Stimulated activated CD4-positive, alpha-beta T cell treated with anti-CD3 and anti-CD28 coated beads, TNF-alpha, amount 100 ng/mL, for 1 hour (primary cell): ENCODE measurements around the gene GFM1.

Experiments used
- DNase-seq, 3 donors: peaks; one replicate each; pipeline ENCODE4 v3.0.0-alpha.2; 2020; ENCODE audit warnings: low read depth in 3 of 3, low spot score in 1 of 3

Gene GFM1

DNA sequence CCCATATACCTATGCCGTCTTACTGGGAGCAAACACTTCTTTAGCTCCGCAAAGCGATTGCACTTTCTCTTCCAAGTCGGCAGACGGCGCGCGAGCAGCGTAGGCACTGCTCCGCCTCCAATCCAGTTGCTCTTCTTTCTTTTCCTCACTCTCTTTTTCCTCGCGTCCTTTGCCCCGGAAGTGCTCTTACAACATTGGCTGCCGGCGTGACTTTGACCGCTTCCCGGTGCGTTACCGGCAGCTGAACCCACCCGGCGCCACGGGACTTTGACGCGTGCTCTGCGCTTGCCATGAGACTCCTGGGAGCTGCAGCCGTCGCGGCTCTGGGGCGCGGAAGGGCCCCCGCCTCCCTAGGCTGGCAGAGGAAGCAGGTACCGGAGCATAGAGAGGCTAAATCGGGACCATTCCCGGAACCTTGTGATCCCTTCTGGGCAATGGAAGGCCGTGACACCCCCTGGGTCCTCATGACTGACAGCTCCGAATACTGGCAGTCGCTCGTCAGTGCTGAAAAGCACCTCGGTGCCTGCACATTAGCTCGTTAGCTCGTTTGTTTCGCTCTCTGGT, at the start of gene GFM1:
GFM1 (plus strand) TSS at position 183 of the 564 bp plus-strand sequence; CDS start at position 291, 108 bp downstream.
- peak; percentile 71 to 75 (median 73) for DNase-seq

- DNase-seq: no peak
Measured at GRCh38 chr3:158600787-158601186, 43.5 kb upstream of the GFM1 start.

- DNase-seq: no peak
Measured at GRCh38 chr3:158602227-158602626, 42.1 kb upstream of the GFM1 start.

DNA sequence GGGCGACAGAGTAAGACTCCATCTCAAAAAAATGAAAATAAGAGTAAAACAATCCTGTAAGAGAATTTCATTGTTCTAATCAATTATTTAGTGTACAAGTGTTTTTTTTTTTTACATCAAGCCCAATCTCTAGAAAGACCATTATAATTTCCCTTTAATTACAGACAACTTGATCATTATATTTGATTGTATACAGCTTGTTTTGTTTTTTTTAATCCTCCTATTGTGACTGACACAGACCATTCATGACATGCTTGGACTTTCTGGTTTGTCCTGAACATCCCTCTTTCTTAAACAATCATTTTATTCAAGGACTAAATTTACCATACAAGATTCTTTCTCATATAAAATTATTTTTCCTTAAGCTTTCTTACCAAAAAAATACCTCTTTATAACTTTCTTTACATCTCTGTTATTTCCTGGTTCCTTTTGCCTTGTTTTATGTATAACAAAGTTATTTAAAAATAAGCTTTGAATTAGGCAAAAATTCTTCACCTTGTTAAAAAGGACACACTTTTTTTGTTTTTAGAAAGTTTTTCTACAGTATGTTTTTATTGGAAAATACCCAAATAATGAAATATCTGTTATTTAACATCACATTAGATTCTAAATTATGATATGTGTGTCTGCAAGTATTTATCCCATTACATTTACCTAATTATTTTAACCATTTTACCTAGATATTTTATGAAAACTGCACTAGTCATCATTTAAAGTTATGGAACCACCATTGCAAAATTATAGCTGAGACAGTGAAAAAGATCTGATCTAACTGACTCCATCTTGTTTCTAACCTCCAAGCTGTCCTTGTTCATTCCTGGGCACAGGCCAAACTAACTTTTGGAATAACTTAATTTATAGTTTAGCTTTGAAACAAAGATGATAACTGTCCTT, 26.1 kb upstream of the GFM1 start:
- no peak for DNase-seq

GRCh38 chr3:158625881-158626280, 18.4 kb upstream of the GFM1 start:
- no peak for DNase-seq

- DNase-seq: no peak
Measured at GRCh38 chr3:158631981-158632380, 12.3 kb upstream of the GFM1 start.

DNA sequence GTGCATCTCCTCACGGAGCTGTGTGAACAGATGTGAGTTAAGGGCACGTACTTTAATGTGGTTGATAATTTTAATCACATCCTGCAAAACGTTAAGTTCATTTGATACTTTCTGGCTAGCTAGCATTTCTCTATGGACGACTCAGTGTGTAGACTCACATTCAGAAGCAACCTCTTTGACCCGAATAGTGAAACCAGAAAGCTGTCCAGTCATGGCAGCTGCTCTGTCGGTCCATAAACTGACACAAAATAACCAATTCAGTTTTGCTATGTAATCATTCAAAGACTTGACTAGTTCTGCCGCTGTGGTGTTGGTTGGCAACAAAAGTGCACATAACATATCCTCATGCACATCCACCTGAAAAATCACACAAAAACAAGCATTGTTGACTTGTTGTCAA, 3.7 kb upstream of the GFM1 start:
- DNase-seq: no peak

DNA sequence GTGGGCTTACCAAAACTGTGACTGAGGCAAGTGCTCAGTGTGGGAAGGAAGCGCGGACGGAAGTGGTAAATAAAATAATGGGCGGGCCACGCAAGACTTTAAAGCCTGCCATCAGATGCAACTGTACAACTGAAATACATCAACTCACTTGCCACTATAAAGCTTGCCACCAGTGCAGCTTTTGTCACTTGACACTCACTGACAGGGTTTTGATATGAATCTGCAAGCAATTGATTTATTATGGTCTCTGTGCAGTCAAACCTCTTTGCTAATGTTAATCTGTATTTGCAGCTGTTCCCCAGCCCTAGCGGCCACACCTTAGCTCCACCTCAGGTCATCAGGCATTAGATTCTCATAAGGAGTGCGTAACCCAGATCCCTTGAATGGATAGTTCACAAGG, 2.3 kb upstream of the GFM1 start:
- DNase-seq: no peak

DNA sequence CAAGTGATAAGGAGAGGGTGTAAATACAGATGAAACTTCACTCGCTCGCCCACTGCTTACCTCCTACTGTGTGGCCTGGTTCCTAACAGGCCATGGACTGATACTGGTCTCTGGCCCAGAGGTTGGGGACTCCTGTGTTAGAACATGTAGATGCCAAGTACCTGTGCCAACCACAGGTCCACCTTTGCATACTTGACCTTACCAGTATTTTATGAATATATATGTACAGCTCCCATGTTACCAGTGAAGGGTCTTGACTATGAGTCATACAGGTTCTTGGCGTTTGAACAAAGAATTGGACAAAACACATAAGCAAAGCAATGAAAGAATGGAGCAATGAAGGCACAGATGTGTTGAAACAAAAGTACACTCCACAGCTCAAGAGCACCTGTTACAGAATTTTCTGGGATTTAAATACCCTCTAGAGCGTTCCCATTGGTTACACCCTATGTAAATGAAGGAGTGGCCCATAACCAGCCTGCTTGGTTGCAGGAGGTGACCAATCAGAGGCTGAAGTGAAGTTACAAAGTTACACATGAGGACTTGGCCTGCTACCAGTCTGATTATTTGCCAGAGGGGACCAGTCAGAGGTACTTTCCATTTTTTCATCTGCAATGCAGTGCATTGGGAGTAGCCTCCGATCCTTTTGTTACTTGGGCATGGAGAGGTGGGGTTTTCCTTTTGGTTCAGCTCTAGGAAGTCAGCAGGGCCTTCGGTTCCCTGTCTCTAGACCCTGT, 1.7 kb upstream of the GFM1 start:
- no peak for DNase-seq

DNA sequence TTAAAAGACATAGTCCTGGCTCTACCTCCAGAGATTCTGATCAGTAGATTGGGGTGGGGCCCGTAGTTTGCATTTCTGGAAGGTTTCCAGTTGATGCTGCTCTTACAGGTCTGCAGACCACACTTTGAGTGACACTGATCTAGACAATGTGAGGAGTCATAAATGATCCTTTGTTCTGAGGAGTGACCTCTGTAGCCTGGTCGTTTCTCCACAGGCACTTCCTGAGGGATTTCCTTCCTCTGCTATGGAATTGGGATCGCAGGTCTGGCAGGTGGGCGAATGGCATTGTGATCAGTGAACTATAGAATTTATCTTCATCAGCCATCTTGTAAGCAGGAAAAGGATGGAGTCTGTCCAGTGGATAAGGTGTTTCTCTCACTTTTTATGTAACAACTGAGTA, 5.5 kb downstream of the GFM1 start:
- no peak for DNase-seq

- no peak for DNase-seq
Measured at GRCh38 chr3:158651192-158651591, 6.9 kb downstream of the GFM1 start.

DNA sequence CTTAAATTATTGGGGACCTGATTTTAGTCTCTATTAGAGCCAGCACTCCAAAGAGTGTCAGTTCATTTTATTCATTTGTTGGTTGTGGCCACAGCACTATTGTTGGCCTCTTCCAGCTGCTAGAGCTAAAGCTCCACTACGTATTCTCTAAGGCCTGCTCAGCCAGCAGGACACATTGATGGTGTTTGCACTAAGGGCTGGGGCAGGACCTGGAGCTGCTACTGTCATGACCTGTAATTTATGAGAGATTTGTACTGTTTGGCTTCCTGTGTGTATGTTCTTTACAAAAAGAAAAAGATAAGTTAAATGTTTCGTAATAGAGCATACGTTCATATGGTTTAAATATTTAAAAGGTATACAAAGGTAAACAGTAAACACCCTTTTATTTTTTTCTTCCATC, 8.1 kb downstream of the GFM1 start:
- no peak for DNase-seq

- DNase-seq: no peak
Measured at GRCh38 chr3:158658889-158659288, 14.6 kb downstream of the GFM1 start.

GRCh38 chr3:158659454-158660237, 15.3 kb downstream of the GFM1 start:
- DNase-seq: peak in 2 of 3 donors; percentile 3 to 14

- DNase-seq: no peak
Measured at GRCh38 chr3:158660711-158661110, 16.4 kb downstream of the GFM1 start.

- DNase-seq: no peak
Measured at GRCh38 chr3:158663246-158663645, 18.9 kb downstream of the GFM1 start.

- DNase-seq: no peak
Measured at GRCh38 chr3:158663832-158664231, 19.5 kb downstream of the GFM1 start.

DNA sequence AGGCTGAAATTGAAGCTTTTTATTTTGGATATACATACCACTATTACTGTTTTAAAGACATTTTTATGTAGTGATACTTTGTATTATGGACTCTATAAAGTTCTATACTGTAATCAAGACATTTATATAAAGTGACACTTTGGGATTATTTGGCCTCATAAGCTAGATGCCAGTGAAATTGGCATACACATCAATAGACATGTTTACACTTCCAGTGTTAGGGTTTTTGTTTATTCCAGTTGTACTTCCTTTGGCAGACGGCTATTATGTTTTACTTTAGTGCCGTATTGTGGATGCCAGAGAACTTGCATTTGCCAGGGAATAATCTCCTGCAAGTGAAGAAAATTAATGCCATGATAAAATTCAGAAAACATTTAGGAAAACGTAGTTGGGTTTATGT, 22.1 kb downstream of the GFM1 start:
- no peak for DNase-seq

GRCh38 chr3:158668506-158668905, 24.2 kb downstream of the GFM1 start:
- DNase-seq: no peak

DNA sequence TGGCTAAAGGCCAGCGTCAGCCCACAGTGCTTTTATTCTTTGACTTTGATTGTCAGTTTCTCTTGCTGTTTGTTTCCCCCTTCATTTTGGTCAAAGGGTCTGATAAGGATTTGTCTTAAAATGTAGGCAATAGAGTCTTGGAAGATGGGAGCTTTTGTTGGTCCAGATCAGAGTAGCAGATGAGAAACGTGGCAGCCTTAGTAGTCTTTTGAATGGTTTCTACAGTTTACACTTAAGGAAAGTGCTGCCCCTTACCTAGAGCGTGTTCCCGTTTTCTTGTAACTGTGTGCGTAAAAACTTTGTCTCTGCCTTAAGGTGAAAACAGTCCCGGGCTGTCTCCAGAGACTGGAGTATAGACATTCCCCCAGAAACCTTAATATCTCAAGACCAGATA, 27.5 kb downstream of the GFM1 start:
- no peak for DNase-seq
